Neural cell (in vitro differentiated cells): ENCODE data around the gene RNF41. TPM values are rescaled to one million over a fixed set of nuclear protein-coding genes. Genes with fewer than 3 reads are reported as not detected.

Experiments used
- H2AFZ ChIP-seq: fragments of 200-600, 300-800 bp; sonication (generic), shearing (Covaris generic); 2 replicates; pipeline ENCODE4 v1.6.0; 2014; ENCODE audit warnings: low read depth, mild to moderate bottlenecking, antibody characterized with exemption, low read length, moderate library complexity
- H3F3A ChIP-seq: fragments of 200-600 bp; shearing (Covaris generic); 2 replicates; pipeline ENCODE4 v1.6.1; 2016; ENCODE audit warnings: mild to moderate bottlenecking, moderate library complexity, mixed read lengths, antibody characterized with exemption, low read length; ENCODE audit not compliant: insufficient read depth, poor library complexity, severe bottlenecking
- H3K27ac ChIP-seq: fragments of 200-600, 300-800 bp; sonication (generic), shearing (Covaris generic); 2 replicates; pipeline ENCODE4 v1.5.1; 2014; ENCODE audit warnings: mild to moderate bottlenecking, low read length, moderate library complexity
- H3K27me3 ChIP-seq: fragments of 300-800, 200-600 bp; sonication (generic), shearing (Covaris generic); 2 replicates; pipeline ENCODE4 v1.6.0; 2014; ENCODE audit warnings: mild to moderate bottlenecking, low read depth, low read length, moderate library complexity; ENCODE audit not compliant: insufficient read depth
- H3K36me3 ChIP-seq: fragments of 300-800, 200-600 bp; sonication (generic), shearing (Covaris generic); 2 replicates; pipeline ENCODE4 v1.5.1; 2014; ENCODE audit warnings: mild to moderate bottlenecking, antibody characterized with exemption, low read length, moderate library complexity; ENCODE audit not compliant: insufficient read depth
- H3K4me2 ChIP-seq: fragments of 300-800, 200-600 bp; sonication (generic), shearing (Covaris generic); 2 replicates; pipeline ENCODE4 v1.6.0; 2014; ENCODE audit warnings: mild to moderate bottlenecking, low read length
- H3K4me3 ChIP-seq: fragments of 300-800, 200-600 bp; sonication (generic), shearing (Covaris generic); 2 replicates; pipeline ENCODE4 v1.5.1; 2014; ENCODE audit warnings: mild to moderate bottlenecking, low read length, moderate library complexity
- H3K79me2 ChIP-seq: fragments of 200-600 bp; shearing (Covaris generic); replicated peaks from 2 replicates; pipeline ENCODE4 v1.6.0; 2014; ENCODE audit warnings: mild to moderate bottlenecking, low read length, moderate library complexity; ENCODE audit not compliant: insufficient read depth
- H3K9ac ChIP-seq: fragments of 300-800, 200-600 bp; sonication (generic), shearing (Covaris generic); 2 replicates; pipeline ENCODE4 v1.6.1; 2016; ENCODE audit warnings: mild to moderate bottlenecking, low read length, mixed read lengths
- H3K9me2 ChIP-seq: fragments of 200-600 bp; shearing (Covaris generic); 2 replicates; pipeline ENCODE4 v1.6.1; 2016; ENCODE audit warnings: mild to moderate bottlenecking, low read length, mixed read lengths; ENCODE audit not compliant: insufficient read depth
- H3K9me3 ChIP-seq: fragments of 200-600, 300-800 bp; sonication (generic), shearing (Covaris generic); 2 replicates; pipeline ENCODE4 v1.6.1; 2016; ENCODE audit warnings: mild to moderate bottlenecking, mixed run types, low read length, moderate library complexity, mixed read lengths
- H4K20me1 ChIP-seq: fragments of 200-600 bp; shearing (Covaris generic); 2 replicates; pipeline ENCODE4 v1.6.1; 2016; ENCODE audit warnings: mild to moderate bottlenecking, mixed run types; ENCODE audit not compliant: insufficient read depth
- EP300 ChIP-seq: fragments of 450-650 bp; conservative IDR thresholded peaks from 2 replicates; pipeline ENCODE4 v1.6.1; 2014; ENCODE audit warnings: antibody characterized with exemption, mild to moderate bottlenecking, moderate library complexity; ENCODE audit not compliant: poor library complexity, severe bottlenecking
- EZH2 ChIP-seq: fragments of 200-600, 300-800 bp; shearing (Covaris generic), sonication (generic); IDR thresholded peaks from 2 replicates; pipeline ENCODE4 v1.6.1; 2014; ENCODE audit warnings: antibody characterized with exemption, low read length, borderline replicate concordance, mild to moderate bottlenecking; ENCODE audit not compliant: insufficient read depth, poor library complexity, severe bottlenecking
- MXI1 ChIP-seq: fragments of 450-650 bp; conservative IDR thresholded peaks from 2 replicates; pipeline ENCODE4 v1.6.1; 2014; ENCODE audit warnings: antibody characterized with exemption, mild to moderate bottlenecking; ENCODE audit not compliant: poor library complexity, severe bottlenecking
- POLR2AphosphoS5 ChIP-seq: IDR thresholded peaks from 2 replicates; pipeline ENCODE4 v1.6.1; 2012
- RAD21 ChIP-seq: fragments of 450-650 bp; conservative IDR thresholded peaks from 2 replicates; pipeline ENCODE4 v1.6.1; 2014; ENCODE audit warnings: antibody characterized with exemption, mild to moderate bottlenecking, moderate library complexity
- SMC3 ChIP-seq: fragments of 450-650 bp; conservative IDR thresholded peaks from 2 replicates; pipeline ENCODE4 v1.6.1; 2014; ENCODE audit warnings: antibody characterized with exemption, mild to moderate bottlenecking, moderate library complexity; ENCODE audit not compliant: poor library complexity
- TAF1 ChIP-seq: IDR thresholded peaks from 2 replicates; pipeline ENCODE4 v1.6.1; 2012; ENCODE audit warnings: low read depth
- polyA plus RNA-seq: library from polyadenylated mRNA; depleted of rRNA; stranded (reverse); fragments of >200 nt; gene quantifications from 2 replicates; pipeline ENCODE4 v1.2.3, GENCODE V29; 2014
- TF ChIP-seq, protein P1 (sequence below): IDR thresholded peaks from 2 replicates; pipeline ENCODE4 v1.6.1; 2012; ENCODE audit warnings: borderline replicate concordance
- TF ChIP-seq, protein P2 (sequence below): fragments of 450-650 bp; IDR thresholded peaks from 2 replicates; pipeline ENCODE4 v1.5.1; 2014; ENCODE audit warnings: antibody characterized with exemption, mild to moderate bottlenecking, moderate library complexity; ENCODE audit not compliant: poor library complexity, severe bottlenecking

The RNF41 gene
- polyA plus RNA-seq, 1 donor from 2014 or later: 108 TPM

DNA sequence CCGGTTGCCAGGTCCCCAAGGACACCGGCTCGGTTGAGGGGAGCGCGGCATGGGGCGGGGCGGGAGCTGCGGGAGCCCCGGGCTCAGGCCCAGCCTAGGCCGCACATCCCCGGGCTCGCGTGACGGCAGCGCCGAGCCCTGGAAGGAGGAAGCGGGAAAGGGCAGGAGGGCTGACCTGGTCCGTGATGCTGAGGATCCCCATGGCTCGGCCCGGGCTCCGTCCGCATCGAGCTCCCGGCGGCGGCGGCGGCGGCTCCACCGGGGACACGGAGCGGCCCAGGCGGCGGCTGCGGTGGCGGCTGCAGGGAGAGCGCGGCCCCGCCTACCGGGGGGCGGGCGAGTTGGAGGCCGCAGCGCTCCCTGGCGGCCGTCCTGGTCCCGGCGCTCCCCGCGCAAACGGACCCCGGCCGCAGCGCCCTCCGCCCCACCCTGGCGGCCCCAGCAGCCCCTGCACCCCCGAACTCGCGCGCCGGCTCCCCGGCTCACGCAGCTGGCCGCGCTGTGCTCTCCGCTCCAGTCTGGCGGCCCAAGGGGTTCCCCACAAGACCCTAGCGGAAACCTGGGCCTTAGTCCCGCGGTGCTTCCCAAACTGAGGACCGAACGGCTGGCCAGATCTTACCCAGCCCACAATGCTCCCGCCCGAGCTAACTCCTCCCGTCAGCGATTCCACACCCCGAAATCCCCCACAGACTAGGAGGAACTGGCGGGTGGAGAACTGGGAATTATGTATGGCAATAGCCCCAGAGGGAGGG, 36.5 kb upstream of the RNF41 start, which contains the start of gene ANKRD52:
Gene ANKRD52 (minus strand): TSS at position 317 of the 752 bp plus-strand sequence. CDS start 115 bp downstream, at position 202.
- Histone ChIP-seq H3K27me3 (no peaks in the 10 kb centered on the region), H3K27ac (peak within 1 kb of the TSS; percentile 80), H3K9me3 (no peaks in the 10 kb centered on the region), H3F3A (no peaks in the 10 kb centered on the region), H4K20me1 (no peaks in the 10 kb centered on the region), H3K9me2 (no peaks in the 10 kb centered on the region), H3K4me3 (peak within 1 kb of the TSS; percentile 96), H3K4me2 (peak within 1 kb of the TSS; percentile 90), H3K79me2 (peaks cover 21% of the 10 kb centered on the region), H3K9ac (peak within 1 kb of the TSS; percentile 96), H3K36me3 (peaks cover 7% of the 10 kb centered on the region), H2AFZ (peak within 1 kb of the TSS; percentile 89)
- TF ChIP-seq, protein P1, sequence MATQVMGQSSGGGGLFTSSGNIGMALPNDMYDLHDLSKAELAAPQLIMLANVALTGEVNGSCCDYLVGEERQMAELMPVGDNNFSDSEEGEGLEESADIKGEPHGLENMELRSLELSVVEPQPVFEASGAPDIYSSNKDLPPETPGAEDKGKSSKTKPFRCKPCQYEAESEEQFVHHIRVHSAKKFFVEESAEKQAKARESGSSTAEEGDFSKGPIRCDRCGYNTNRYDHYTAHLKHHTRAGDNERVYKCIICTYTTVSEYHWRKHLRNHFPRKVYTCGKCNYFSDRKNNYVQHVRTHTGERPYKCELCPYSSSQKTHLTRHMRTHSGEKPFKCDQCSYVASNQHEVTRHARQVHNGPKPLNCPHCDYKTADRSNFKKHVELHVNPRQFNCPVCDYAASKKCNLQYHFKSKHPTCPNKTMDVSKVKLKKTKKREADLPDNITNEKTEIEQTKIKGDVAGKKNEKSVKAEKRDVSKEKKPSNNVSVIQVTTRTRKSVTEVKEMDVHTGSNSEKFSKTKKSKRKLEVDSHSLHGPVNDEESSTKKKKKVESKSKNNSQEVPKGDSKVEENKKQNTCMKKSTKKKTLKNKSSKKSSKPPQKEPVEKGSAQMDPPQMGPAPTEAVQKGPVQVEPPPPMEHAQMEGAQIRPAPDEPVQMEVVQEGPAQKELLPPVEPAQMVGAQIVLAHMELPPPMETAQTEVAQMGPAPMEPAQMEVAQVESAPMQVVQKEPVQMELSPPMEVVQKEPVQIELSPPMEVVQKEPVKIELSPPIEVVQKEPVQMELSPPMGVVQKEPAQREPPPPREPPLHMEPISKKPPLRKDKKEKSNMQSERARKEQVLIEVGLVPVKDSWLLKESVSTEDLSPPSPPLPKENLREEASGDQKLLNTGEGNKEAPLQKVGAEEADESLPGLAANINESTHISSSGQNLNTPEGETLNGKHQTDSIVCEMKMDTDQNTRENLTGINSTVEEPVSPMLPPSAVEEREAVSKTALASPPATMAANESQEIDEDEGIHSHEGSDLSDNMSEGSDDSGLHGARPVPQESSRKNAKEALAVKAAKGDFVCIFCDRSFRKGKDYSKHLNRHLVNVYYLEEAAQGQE: no peak
- TF ChIP-seq SMC3 (peak; percentile 74), POLR2AphosphoS5 (peak; percentile 82), RAD21 (peak; percentile 48), TAF1 (peak; percentile 75), EZH2 (no peak), MXI1 (peak; percentile 68), EP300 (peak; percentile 46)
- TF ChIP-seq, protein P2, sequence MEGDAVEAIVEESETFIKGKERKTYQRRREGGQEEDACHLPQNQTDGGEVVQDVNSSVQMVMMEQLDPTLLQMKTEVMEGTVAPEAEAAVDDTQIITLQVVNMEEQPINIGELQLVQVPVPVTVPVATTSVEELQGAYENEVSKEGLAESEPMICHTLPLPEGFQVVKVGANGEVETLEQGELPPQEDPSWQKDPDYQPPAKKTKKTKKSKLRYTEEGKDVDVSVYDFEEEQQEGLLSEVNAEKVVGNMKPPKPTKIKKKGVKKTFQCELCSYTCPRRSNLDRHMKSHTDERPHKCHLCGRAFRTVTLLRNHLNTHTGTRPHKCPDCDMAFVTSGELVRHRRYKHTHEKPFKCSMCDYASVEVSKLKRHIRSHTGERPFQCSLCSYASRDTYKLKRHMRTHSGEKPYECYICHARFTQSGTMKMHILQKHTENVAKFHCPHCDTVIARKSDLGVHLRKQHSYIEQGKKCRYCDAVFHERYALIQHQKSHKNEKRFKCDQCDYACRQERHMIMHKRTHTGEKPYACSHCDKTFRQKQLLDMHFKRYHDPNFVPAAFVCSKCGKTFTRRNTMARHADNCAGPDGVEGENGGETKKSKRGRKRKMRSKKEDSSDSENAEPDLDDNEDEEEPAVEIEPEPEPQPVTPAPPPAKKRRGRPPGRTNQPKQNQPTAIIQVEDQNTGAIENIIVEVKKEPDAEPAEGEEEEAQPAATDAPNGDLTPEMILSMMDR: peak; percentile 89

DNA sequence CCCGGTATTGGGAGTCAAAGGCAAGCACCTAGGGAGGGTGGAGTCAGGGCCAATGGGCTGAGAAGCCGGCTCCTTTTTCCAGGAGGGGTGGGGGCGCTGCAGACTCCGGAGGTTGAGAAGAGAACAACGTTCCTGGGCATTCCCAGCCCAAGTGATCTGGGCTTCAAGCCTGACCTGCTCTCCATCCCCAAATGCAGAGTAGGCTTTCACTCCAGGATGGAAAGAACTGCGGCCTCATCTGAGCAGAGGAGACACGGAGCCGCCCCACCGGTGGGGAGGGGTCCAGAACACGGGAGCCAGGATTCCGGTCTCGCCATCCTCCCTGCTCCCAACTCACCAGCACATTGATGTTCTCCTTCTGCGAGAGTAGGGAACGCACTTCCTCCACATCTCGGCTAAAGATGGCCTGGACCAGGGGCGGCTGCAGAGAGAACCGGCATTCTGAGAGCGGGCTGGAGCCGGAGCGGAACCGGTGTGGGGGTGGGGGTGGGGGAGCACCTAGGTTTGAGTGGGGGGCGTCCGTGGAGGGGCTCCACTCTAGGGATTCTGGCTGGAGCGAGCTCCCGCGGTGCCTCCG, 35.9 kb upstream of the RNF41 start:
- Histone ChIP-seq H3K4me2 (peak overlapping the region; percentile 90), H3K27me3 (no peaks in the 10 kb centered on the region), H3K9ac (peak overlapping the region; percentile 96), H3F3A (no peaks in the 10 kb centered on the region), H4K20me1 (no peaks in the 10 kb centered on the region), H3K4me3 (peak overlapping the region; percentile 96), H3K9me3 (no peaks in the 10 kb centered on the region), H3K27ac (peak overlapping the region; percentile 80), H3K36me3 (peaks cover 7% of the 10 kb centered on the region), H3K79me2 (peaks cover 21% of the 10 kb centered on the region), H2AFZ (peak overlapping the region; percentile 57), H3K9me2 (no peaks in the 10 kb centered on the region)
- TF ChIP-seq EP300 (no peak), RAD21 (no peak), SMC3 (no peak)
- TF ChIP-seq, protein P2: peak; percentile 29
